AG08395 (cell line): ENCODE results near the gene CELSR1.

ENCODE experiments used
- DNase-seq: peaks from one replicate; pipeline ENCODE4 v3.0.0; 2012; ENCODE audit warnings: mixed read lengths, low spot score

The CELSR1 gene

GRCh38 chr22:46376111-46376510, 161.3 kb downstream of the CELSR1 start:
- no peak for DNase-seq

GRCh38 chr22:46374663-46375474, 162.6 kb downstream of the CELSR1 start:
- no peak for DNase-seq

GRCh38 chr22:46373921-46374662, 163.3 kb downstream of the CELSR1 start:
- no peak for DNase-seq

GRCh38 chr22:46373159-46373558, 164.3 kb downstream of the CELSR1 start:
- DNase-seq, result no peak

- no peak for DNase-seq
Measured at GRCh38 chr22:46372686-46373085, 164.7 kb downstream of the CELSR1 start.

GRCh38 chr22:46371623-46372226, 165.7 kb downstream of the CELSR1 start:
- no peak for DNase-seq

- no peak for DNase-seq
Measured at GRCh38 chr22:46370584-46371291, 166.7 kb downstream of the CELSR1 start.

- DNase-seq, result no peak
Measured at GRCh38 chr22:46369716-46370583, 167.5 kb downstream of the CELSR1 start.

- no peak for DNase-seq
Measured at GRCh38 chr22:46368871-46369715, 168.3 kb downstream of the CELSR1 start.

GRCh38 chr22:46368422-46368821, 169.0 kb downstream of the CELSR1 start:
- DNase-seq, result no peak

- peak; percentile 86 for DNase-seq
Measured at GRCh38 chr22:46367707-46368191, 169.7 kb downstream of the CELSR1 start.

GRCh38 chr22:46366801-46367706, 170.4 kb downstream of the CELSR1 start:
- DNase-seq, result no peak

GRCh38 chr22:46366327-46366731, 171.1 kb downstream of the CELSR1 start:
- no peak for DNase-seq

GRCh38 chr22:46365166-46365624, 172.2 kb downstream of the CELSR1 start:
- DNase-seq, result no peak

- DNase-seq, result no peak
Measured at GRCh38 chr22:46364341-46365165, 172.9 kb downstream of the CELSR1 start.

- no peak for DNase-seq
Measured at GRCh38 chr22:46363611-46364321, 173.7 kb downstream of the CELSR1 start.

- DNase-seq, result no peak
Measured at GRCh38 chr22:46362934-46363515, 174.4 kb downstream of the CELSR1 start.
